SK-N-SH treated with all-trans-retinoic acid at 6 μM for 48 hours (cell line): ENCODE results near the gene MSANTD3.
A peak's percentile ranks its signal among the peaks of the same experiment; 100 is the strongest.

ENCODE experiments used
- ATAC-seq: fragments of 200-7000 bp; cut with Tn5 transposase; 3 replicates; pipeline ENCODE4 v1.9.1; 2020; ENCODE audit warnings: mild to moderate bottlenecking, moderate library complexity
- ARNTL ChIP-seq: fragments of 450-650 bp; formaldehyde crosslinking; IDR thresholded peaks from 2 replicates; pipeline ENCODE4 v1.5.0; 2020; ENCODE audit warnings: low read depth, mild to moderate bottlenecking, moderate library complexity, borderline replicate concordance
- BACH2 ChIP-seq: fragments of 250-450 bp; sonication (Bioruptor Pico); IDR thresholded peaks from 2 replicates; pipeline ENCODE4 v1.9.0; 2021; ENCODE audit warnings: mild to moderate bottlenecking, borderline replicate concordance
- CREB5 ChIP-seq: fragments of 250-450 bp; sonication (Bioruptor Pico); IDR thresholded peaks from 2 replicates; pipeline ENCODE4 v1.5.1; 2020; ENCODE audit warnings: low read depth, mild to moderate bottlenecking, moderate library complexity
- CSDC2 ChIP-seq: fragments of 250-450 bp; sonication (Bioruptor Pico); IDR thresholded peaks from 2 replicates; pipeline ENCODE4 v1.5.0; 2020; ENCODE audit warnings: mild to moderate bottlenecking, moderate library complexity
- ESRRG ChIP-seq: fragments of 250-450 bp; sonication (Bioruptor Pico); IDR thresholded peaks from 2 replicates; pipeline ENCODE4 v1.6.1; 2021; ENCODE audit warnings: mild to moderate bottlenecking
- GLIS3 ChIP-seq: fragments of 250-450 bp; sonication (Bioruptor Pico); IDR thresholded peaks from 2 replicates; pipeline ENCODE4 v1.5.0; 2020; ENCODE audit warnings: mild to moderate bottlenecking, moderate library complexity
- ISL1 ChIP-seq: fragments of 250-450 bp; sonication (Bioruptor Pico); IDR thresholded peaks from 2 replicates; pipeline ENCODE4 v2.1.2; 2022; ENCODE audit warnings: mild to moderate bottlenecking, moderate library complexity
- PPARA ChIP-seq: fragments of 250-450 bp; sonication (Bioruptor Pico); IDR thresholded peaks from 2 replicates; pipeline ENCODE4 v1.5.0; 2020; ENCODE audit warnings: mild to moderate bottlenecking, borderline replicate concordance
- RARB ChIP-seq: fragments of 250-450 bp; sonication (Bioruptor Pico); IDR thresholded peaks from 2 replicates; pipeline ENCODE4 v1.8.0; 2021; ENCODE audit warnings: mild to moderate bottlenecking, moderate library complexity
- SNAI2 ChIP-seq: fragments of 250-450 bp; sonication (Bioruptor Pico); IDR thresholded peaks from 2 replicates; pipeline ENCODE4 v1.5.0; 2020; ENCODE audit warnings: mild to moderate bottlenecking, moderate library complexity
- TCF4 ChIP-seq: fragments of 250-450 bp; sonication (Bioruptor Pico); IDR thresholded peaks from 2 replicates; pipeline ENCODE4 v1.8.0; 2021; ENCODE audit warnings: mild to moderate bottlenecking, moderate library complexity, borderline replicate concordance
- ZC3H10 ChIP-seq: fragments of 250-450 bp; sonication (Bioruptor Pico); IDR thresholded peaks from 2 replicates; pipeline ENCODE4 v1.5.1; 2021; ENCODE audit warnings: mild to moderate bottlenecking, moderate library complexity
- ZFP3 ChIP-seq: fragments of 250-450 bp; sonication (Bioruptor Pico); IDR thresholded peaks from 2 replicates; pipeline ENCODE4 v1.5.0; 2020; ENCODE audit warnings: mild to moderate bottlenecking, moderate library complexity
- ZFP30 ChIP-seq: fragments of 450-650 bp; formaldehyde crosslinking; IDR thresholded peaks from 2 replicates; pipeline ENCODE4 v1.5.0; 2022; ENCODE audit warnings: mild to moderate bottlenecking, moderate library complexity
- ZNF565 ChIP-seq: fragments of 450-650 bp; formaldehyde crosslinking; conservative IDR thresholded peaks from 2 replicates; pipeline ENCODE4 v1.5.0; 2020; ENCODE audit warnings: low read depth, mild to moderate bottlenecking, moderate library complexity
- ZNF70 ChIP-seq: fragments of 450-650 bp; formaldehyde crosslinking; IDR thresholded peaks from 2 replicates; pipeline ENCODE4 v1.5.0; 2020; ENCODE audit warnings: mild to moderate bottlenecking, moderate library complexity
- ZNF8 ChIP-seq: fragments of 450-650 bp; formaldehyde crosslinking; IDR thresholded peaks from 2 replicates; pipeline ENCODE4 v1.5.0; 2020; ENCODE audit warnings: mild to moderate bottlenecking, moderate library complexity
- TF ChIP-seq, protein P1 (sequence below): fragments of 250-450 bp; sonication (Bioruptor Pico); IDR thresholded peaks from 2 replicates; pipeline ENCODE4 v1.8.0; 2021; ENCODE audit warnings: low read depth, mild to moderate bottlenecking, moderate library complexity, borderline replicate concordance
- TF ChIP-seq, protein P2 (sequence below): fragments of 250-450 bp; sonication (Bioruptor Pico); IDR thresholded peaks from 2 replicates; pipeline ENCODE4 v1.5.1; 2021; ENCODE audit warnings: mild to moderate bottlenecking, moderate library complexity
- TF ChIP-seq, protein P3 (sequence below): fragments of 250-450 bp; sonication (Bioruptor Pico); IDR thresholded peaks from 2 replicates; pipeline ENCODE4 v1.8.0; 2020; ENCODE audit warnings: mild to moderate bottlenecking, moderate library complexity, borderline replicate concordance

The MSANTD3 gene

DNA sequence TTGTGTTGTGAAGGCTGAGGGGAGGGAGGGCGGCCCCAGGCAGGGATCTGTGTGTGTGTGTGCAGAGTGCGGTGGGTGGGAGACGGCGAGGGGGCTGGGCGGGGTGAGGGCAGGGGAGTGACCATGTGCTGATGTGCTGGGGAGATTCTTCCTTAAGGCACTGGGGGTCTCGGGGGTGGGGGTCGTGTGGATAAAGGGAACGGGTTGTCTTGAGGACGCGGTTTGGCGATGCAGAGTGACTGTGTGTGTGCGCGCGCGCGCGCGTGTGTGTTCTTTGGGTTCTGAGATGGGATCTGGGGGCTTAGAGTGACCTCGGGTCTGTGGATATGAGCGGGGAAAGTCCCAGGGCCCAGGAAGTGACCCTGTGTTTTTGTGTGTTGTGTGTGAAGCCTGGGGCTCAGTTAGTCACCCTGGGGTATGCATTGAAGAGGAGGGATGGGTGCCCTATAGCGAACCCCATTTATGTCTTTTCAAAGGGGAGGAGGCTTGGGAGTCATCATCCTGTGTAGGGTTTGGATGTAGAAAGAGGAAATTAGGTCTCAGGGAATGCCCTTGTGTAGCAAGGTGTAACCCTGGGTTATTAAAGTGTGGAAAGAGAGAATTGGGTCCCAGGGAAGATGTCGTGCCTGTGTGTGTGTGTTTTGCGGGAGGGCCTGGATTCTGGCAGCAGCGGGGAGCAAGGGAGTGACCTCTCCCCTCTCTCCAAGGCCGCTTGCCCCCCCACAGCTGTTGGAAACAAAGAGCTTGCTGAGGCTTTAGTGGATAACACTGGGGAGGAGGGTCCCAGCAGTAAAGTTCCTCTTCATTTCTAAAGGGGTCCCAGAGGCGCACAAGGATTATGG, 47.4 kb downstream of the MSANTD3 start:
- ATAC-seq = peak; percentile 6; the same call in 2 of the 3 replicates
- TF ChIP-seq, protein P1, sequence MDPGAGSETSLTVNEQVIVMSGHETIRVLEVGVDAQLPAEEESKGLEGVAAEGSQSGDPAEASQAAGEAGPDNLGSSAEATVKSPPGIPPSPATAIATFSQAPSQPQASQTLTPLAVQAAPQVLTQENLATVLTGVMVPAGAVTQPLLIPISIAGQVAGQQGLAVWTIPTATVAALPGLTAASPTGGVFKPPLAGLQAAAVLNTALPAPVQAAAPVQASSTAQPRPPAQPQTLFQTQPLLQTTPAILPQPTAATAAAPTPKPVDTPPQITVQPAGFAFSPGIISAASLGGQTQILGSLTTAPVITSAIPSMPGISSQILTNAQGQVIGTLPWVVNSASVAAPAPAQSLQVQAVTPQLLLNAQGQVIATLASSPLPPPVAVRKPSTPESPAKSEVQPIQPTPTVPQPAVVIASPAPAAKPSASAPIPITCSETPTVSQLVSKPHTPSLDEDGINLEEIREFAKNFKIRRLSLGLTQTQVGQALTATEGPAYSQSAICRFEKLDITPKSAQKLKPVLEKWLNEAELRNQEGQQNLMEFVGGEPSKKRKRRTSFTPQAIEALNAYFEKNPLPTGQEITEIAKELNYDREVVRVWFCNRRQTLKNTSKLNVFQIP (CRISPR knock-in tag) = no peak
- TF ChIP-seq SNAI2 (no peak), ZFP3 (CRISPR knock-in tag) (no peak), ZFP30 (CRISPR knock-in tag) (no peak), ISL1 (CRISPR knock-in tag) (no peak), CREB5 (CRISPR knock-in tag) (no peak), ZNF70 (CRISPR knock-in tag) (no peak), ARNTL (CRISPR knock-in tag) (no peak)

DNA sequence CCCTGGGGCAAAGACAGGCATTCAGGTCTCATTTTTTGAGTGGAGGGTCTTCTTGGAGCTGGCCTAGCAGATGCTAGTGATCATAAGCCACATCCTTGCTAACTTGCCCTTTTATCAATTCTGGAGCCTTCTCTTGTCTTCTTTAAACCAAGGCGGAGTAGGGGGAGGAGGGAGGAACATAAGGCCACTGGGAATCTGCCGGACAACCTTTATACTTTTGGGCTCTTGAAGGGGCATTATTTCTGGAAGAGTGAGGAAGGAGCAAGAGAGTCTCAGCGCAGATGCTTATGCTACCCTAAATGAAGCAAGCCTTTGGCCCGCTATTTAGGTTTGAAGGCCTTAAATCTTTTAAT, 48.0 kb downstream of the MSANTD3 start:
- TF ChIP-seq ZNF8 (CRISPR knock-in tag) (no peak), ZNF565 (CRISPR knock-in tag) (no peak), CSDC2 (CRISPR knock-in tag) (no peak), GLIS3 (no peak), PPARA (CRISPR knock-in tag) (no peak), RARB (no peak), CREB5 (CRISPR knock-in tag) (no peak), TCF4 (no peak), ISL1 (CRISPR knock-in tag) (no peak), ZNF70 (CRISPR knock-in tag) (no peak), ESRRG (CRISPR knock-in tag) (no peak), ZFP30 (CRISPR knock-in tag) (no peak), ZC3H10 (CRISPR knock-in tag) (no peak), BACH2 (no peak)
- TF ChIP-seq, protein P2, sequence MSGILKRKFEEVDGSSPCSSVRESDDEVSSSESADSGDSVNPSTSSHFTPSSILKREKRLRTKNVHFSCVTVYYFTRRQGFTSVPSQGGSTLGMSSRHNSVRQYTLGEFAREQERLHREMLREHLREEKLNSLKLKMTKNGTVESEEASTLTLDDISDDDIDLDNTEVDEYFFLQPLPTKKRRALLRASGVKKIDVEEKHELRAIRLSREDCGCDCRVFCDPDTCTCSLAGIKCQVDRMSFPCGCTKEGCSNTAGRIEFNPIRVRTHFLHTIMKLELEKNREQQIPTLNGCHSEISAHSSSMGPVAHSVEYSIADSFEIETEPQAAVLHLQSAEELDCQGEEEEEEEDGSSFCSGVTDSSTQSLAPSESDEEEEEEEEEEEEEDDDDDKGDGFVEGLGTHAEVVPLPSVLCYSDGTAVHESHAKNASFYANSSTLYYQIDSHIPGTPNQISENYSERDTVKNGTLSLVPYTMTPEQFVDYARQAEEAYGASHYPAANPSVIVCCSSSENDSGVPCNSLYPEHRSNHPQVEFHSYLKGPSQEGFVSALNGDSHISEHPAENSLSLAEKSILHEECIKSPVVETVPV (CRISPR knock-in tag) = no peak
- TF ChIP-seq, protein P3, sequence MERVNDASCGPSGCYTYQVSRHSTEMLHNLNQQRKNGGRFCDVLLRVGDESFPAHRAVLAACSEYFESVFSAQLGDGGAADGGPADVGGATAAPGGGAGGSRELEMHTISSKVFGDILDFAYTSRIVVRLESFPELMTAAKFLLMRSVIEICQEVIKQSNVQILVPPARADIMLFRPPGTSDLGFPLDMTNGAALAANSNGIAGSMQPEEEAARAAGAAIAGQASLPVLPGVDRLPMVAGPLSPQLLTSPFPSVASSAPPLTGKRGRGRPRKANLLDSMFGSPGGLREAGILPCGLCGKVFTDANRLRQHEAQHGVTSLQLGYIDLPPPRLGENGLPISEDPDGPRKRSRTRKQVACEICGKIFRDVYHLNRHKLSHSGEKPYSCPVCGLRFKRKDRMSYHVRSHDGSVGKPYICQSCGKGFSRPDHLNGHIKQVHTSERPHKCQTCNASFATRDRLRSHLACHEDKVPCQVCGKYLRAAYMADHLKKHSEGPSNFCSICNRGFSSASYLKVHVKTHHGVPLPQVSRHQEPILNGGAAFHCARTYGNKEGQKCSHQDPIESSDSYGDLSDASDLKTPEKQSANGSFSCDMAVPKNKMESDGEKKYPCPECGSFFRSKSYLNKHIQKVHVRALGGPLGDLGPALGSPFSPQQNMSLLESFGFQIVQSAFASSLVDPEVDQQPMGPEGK = no peak
- ATAC-seq = no peak

- ATAC-seq = no peak
- no peak for TF ChIP-seq ZNF565 (CRISPR knock-in tag)
- TF ChIP-seq ZNF8 (CRISPR knock-in tag) = no peak
- TF ChIP-seq, protein P1 (CRISPR knock-in tag) = no peak
- TF ChIP-seq, protein P2 (CRISPR knock-in tag) = no peak
- no peak for TF ChIP-seq TCF4
- TF ChIP-seq ESRRG (CRISPR knock-in tag) = no peak
- TF ChIP-seq GLIS3 = no peak
These were observed 50.3 kb downstream of the MSANTD3 start for GRCh38 chr9:100477241-100477640.
